Naive thymus-derived CD8-positive, alpha-beta T cell (primary cell): Measurements from ENCODE around the gene HHAT. TPM values are rescaled to one million over a fixed set of nuclear protein-coding genes. Genes with fewer than 3 reads are reported as not detected.

Experiments
- ATAC-seq, 2 donors: fragments of 150-1000 bp; cut with Tn5 transposase in 1 of 2; sonication (Bioruptor Pico), chemical (Tn5 transposase) in 1 of 2; 1 replicate in 1 of 2; 2 replicates in 1 of 2; pipeline ENCODE4 v1.10.0; 2021; ENCODE audit warnings: mild to moderate bottlenecking in 2 of 2, moderate library complexity in 2 of 2
- POLR2A ChIA-PET: fragments of 350-600 bp; sonication (Branson Sonifier 250); formaldehyde crosslinking; loops from one replicate; lab custom pipeline; 2021; ENCODE audit warnings: antibody characterized with exemption; lab: Charles Lee
- DNase-seq, 10 donors: peaks; one replicate each; pipeline versions ENCODE4 v3.0.0 to v3.0.0-alpha.2; 2020 to 2022
- H3K27ac Mint-ChIP-seq, 10 donors: one replicate each; pipeline ENCODE4 v1.8.0; 2020 to 2022; ENCODE audit warnings: mild to moderate bottlenecking in 10 of 10, mixed read lengths in 10 of 10, moderate library complexity in 4 of 10, inconsistent platforms in 1 of 10
- H3K27me3 Mint-ChIP-seq, 5 donors: one replicate each; pipeline ENCODE4 v1.8.0; 2021 to 2022; ENCODE audit warnings: mixed read lengths in 5 of 5
- H3K36me3 Mint-ChIP-seq, 3 donors: one replicate each; pipeline ENCODE4 v1.8.0; 2020 to 2022; ENCODE audit warnings: mixed read lengths in 3 of 3, mild to moderate bottlenecking in 2 of 3, inconsistent platforms in 1 of 3
- H3K4me1 Mint-ChIP-seq, 4 donors: one replicate each; pipeline ENCODE4 v1.8.0; 2021 to 2022; ENCODE audit warnings: mixed read lengths in 4 of 4
- H3K4me3 Mint-ChIP-seq, 10 donors: one replicate each; pipeline ENCODE4 v1.8.0; 2020 to 2022; ENCODE audit warnings: mild to moderate bottlenecking in 10 of 10, mixed read lengths in 10 of 10, moderate library complexity in 6 of 10, inconsistent platforms in 1 of 10
- H3K9me3 Mint-ChIP-seq, 9 donors: one replicate each; pipeline ENCODE4 v1.8.0; 2020 to 2022; ENCODE audit warnings: mixed read lengths in 9 of 9, mild to moderate bottlenecking in 3 of 9, inconsistent platforms in 1 of 9, moderate library complexity in 1 of 9
- polyA plus RNA-seq, 3 donors: library from polyadenylated mRNA; unstranded; fragments of 300-500 nt; fragmentation: Illumina TruSeq; gene quantifications; one replicate each; pipeline ENCODE4 v1.2.3, GENCODE V29; 2021
- total RNA-seq, 8 experiments: library from RNA in 2 of 8; stranded (reverse) in 2 of 8; gene quantifications; one replicate each; pipeline ENCODE4 v1.2.3 and lab custom pipeline; 2021 to 2026

The HHAT gene
- total and polyA plus RNA-seq, 5 experiments from 2014 or later = 0.74 to 1.8 (median 1.5) TPM

DNA sequence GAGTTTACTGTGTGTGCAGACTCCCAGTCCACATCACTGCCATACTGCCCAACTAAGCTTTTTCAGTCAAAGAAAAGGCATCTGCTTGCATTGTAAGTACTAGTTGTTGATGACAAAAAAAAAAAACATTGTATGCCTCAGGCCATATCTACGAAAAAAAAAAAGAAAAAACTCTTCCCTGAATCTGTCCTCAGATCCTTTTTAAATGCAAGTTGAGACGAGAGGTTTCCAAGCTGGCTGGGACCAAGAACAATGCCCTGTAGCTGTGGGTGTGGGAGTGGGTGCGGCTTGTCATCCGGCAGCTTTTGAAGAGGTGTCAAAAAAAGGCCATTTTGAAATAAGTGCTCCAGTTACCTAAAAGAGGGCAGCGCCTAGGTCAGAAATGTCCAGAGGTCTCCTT is 29.2 kb upstream of the HHAT start:
- H3K9me3 Mint-ChIP-seq = no peaks in the 10 kb centered on the region
- ATAC-seq = no peak
- DNase-seq = no peak
- no peaks in the 10 kb centered on the region for H3K4me1 Mint-ChIP-seq
- H3K27me3 Mint-ChIP-seq = peaks cover 2 to 40% (median 24%) of the 10 kb centered on the region in 5 donors
- H3K27ac Mint-ChIP-seq = peak overlapping the region in 1 of 10 donors; percentile 17
- no peaks in the 10 kb centered on the region for H3K36me3 Mint-ChIP-seq
- H3K4me3 Mint-ChIP-seq = no peak overlapping the region
- POLR2A ChIA-PET = no interaction called here

DNA sequence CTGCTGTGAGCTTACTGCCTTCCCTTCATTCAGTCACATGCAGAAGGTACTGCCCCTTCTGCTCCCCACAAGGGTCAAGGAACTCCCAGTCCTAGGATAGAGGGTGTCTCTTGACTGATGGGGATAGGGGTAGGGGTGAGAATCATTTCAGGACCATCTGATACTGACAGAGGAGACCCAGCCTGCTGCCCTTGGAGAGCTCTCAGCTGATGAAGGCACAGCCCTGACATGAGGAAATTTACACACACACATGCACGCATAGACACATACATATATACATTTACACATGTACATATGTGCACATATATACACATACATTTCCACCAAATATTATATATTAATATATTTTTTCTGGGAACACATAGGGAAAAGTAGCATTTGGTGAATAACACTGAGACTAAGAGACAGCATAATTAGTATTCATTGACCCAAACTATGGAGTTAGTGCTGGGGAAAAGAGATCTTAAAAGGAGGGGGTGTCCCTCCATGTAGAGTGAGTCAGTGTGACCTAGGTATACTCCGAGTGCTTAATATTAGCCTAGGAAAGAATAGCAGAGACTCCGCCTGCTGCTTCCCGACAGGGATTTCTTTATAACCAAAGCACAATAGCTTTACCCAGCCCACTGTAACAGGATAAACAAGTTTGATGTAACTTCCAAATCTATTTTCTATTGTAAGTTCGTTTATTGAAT is 27.6 kb upstream of the HHAT start:
- H3K27me3 Mint-ChIP-seq = peaks cover 2 to 33% (median 20%) of the 10 kb centered on the region in 5 donors
- no peak overlapping the region for H3K4me3 Mint-ChIP-seq
- no peaks in the 10 kb centered on the region for H3K4me1 Mint-ChIP-seq
- ATAC-seq = no peak
- H3K27ac Mint-ChIP-seq = no peak overlapping the region
- no peak for DNase-seq
- no peaks in the 10 kb centered on the region for H3K9me3 Mint-ChIP-seq
- no peaks in the 10 kb centered on the region for H3K36me3 Mint-ChIP-seq
- POLR2A ChIA-PET = no interaction called here

DNA sequence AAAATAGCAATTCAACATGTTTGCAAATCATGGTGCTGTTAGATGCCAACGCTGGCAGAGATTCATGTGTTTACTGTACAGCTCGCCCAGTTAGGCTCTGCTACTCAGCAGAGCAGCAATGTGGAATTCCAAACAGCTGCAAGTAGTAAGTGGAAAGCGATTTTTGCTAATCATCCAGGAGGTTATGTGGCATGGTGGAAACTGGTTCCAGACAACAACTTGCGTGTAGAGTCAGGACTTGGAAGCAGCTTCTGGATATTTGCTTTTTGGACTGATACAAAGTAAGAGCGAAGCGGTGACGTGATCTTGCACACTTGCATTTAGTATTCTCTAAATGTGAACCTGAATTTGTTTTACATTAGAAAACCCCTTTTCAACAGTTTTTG is 27.1 kb upstream of the HHAT start:
- POLR2A ChIA-PET = no interaction called here
- Mint-ChIP-seq H3K4me1 (no peaks in the 10 kb centered on the region), H3K27me3 (peaks cover 2 to 33% (median 20%) of the 10 kb centered on the region in 5 donors), H3K9me3 (no peaks in the 10 kb centered on the region), H3K27ac (no peak overlapping the region), H3K4me3 (no peak overlapping the region), H3K36me3 (no peaks in the 10 kb centered on the region)
- no peak for DNase-seq
- ATAC-seq = no peak

DNA sequence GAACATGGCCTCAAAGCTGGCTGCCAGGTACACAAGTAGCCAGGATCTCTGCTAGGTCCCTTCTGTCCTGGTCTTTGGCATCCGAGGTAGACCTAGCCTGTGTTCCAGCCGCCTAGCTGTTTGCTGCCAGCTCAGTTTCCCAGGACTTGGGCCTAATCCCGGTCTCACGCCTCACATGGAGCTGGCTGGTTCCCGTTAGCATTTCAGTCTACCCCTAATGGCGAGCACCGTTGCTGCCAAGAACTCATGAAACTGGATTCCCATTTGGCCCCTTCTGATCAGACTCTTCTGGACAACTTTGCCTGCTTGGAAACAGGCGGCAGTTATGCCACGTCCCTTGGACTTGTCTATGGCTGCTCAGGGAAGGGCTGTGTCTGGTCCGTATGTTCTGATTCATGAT is 26.2 kb upstream of the HHAT start:
- POLR2A ChIA-PET = no interaction called here
- Mint-ChIP-seq H3K9me3 (no peaks in the 10 kb centered on the region), H3K4me1 (no peaks in the 10 kb centered on the region), H3K36me3 (no peaks in the 10 kb centered on the region), H3K4me3 (no peak overlapping the region), H3K27ac (no peak overlapping the region), H3K27me3 (peaks cover 6 to 31% (median 23%) of the 10 kb centered on the region in 5 donors)
- DNase-seq (no peak), ATAC-seq (no peak)

DNA sequence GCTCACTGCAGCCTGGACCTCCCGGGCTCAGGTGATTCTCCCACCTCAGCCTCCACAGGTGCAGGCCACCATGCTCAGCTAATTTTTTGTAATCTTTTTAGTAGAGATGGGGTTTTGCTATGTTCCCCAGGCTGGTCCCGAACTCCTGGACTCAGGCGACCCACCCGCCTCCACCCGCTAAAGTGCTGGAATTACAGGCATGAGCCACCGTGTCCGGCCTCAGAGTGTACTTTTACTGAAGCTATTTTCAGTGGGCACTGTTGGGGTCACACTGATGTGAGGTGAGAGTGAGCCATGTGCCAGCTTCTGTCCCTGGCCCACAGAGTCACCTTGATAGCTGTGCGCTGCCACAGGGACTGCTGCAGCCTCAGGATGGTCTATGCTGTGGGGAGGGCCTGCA is 25.3 kb upstream of the HHAT start:
- no peaks in the 10 kb centered on the region for H3K9me3 Mint-ChIP-seq
- H3K4me1 Mint-ChIP-seq = no peaks in the 10 kb centered on the region
- no peaks in the 10 kb centered on the region for H3K36me3 Mint-ChIP-seq
- peaks cover 6 to 29% (median 20%) of the 10 kb centered on the region in 5 donors for H3K27me3 Mint-ChIP-seq
- H3K27ac Mint-ChIP-seq = no peak overlapping the region
- ATAC-seq (no peak), DNase-seq (no peak)
- no peak overlapping the region for H3K4me3 Mint-ChIP-seq
- POLR2A ChIA-PET = no interaction called here

DNA sequence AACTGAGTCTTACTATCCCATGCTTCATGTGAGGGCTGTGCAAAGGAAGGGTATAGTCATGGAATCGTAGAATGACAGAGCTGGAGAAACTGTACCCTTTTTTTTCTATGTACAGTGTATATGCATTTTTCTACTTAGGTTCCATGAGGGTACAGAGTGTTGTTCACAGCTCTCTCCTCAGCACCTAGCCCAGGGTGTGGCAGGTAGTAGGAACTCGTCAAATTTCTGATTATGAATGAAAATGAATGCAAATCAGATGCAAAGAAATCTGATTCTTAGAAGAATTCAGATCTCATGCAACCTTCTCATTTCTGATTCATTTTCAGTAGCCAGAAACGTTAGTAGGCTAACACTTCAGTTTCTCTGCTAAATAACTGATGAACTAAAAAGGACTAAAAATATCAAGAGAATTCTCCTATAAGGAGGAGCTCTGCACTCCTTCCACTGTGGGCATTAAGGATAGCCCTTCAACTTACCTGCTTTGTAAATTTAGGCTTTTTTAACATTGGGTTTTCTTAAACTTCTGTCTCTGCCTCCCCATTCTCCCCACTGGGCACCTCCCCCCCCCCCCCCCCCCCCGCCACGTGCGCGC is 18.0 kb upstream of the HHAT start:
- POLR2A ChIA-PET = no interaction called here
- H3K9me3 Mint-ChIP-seq = no peaks in the 10 kb centered on the region
- ATAC-seq (peak in 1 of 2 donors; percentile 12), DNase-seq (no peak)
- H3K27me3 Mint-ChIP-seq = peaks cover 9 to 26% (median 13%) of the 10 kb centered on the region in 5 donors
- H3K36me3 Mint-ChIP-seq = no peaks in the 10 kb centered on the region
- H3K27ac Mint-ChIP-seq = peak overlapping the region in 4 of 10 donors; percentile 27 to 89 (median 72)
- H3K4me3 Mint-ChIP-seq = peak overlapping the region in 8 of 10 donors; percentile 77 to 94 (median 90)
- H3K4me1 Mint-ChIP-seq = peaks cover 4 to 8% (median 5%) of the 10 kb centered on the region in 4 donors

DNA sequence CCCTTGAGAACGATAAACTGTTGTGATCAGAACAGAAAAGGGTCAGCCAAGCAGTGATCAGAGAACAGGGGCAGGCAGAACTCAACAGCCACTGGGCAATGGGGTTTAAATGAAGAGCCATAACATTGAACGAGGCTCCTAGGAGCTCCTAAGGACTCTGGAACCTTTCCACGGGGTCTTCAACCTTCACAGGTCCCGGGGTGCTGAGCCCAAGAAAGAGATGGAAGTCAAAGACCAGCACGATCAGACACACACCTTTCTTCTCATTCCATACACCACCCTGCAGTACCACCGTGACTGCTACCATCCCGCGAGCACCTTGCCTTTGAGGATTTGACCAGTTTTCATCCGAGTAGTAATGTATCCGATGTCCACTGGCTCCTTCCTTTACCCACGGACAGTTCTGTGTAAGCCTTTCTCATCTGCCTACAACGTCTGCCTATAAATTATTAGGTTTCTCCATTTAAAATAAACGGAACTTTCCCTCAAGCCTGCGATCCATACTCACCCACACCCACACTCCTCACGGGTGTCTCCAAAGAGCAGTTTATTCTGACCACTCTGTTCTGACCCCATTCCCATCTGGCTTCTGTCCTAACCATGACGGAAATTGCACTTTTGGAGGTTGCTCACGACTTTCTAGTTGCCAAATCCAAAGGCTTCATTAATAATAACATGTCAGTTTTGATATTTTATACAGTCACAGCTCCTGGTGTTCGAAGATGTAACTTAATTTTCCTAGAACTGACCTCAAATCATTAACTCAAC is 16.8 kb upstream of the HHAT start:
- Mint-ChIP-seq H3K27me3 (peaks cover 9 to 25% (median 13%) of the 10 kb centered on the region in 5 donors), H3K9me3 (no peaks in the 10 kb centered on the region), H3K4me3 (peak overlapping the region; percentile 58 to 94 (median 90)), H3K36me3 (no peaks in the 10 kb centered on the region), H3K27ac (peak overlapping the region in 4 of 10 donors; percentile 26 to 58 (median 28)), H3K4me1 (peaks cover 4 to 8% (median 5%) of the 10 kb centered on the region in 4 donors)
- POLR2A ChIA-PET = no interaction called here
- no peak for DNase-seq
- no peak for ATAC-seq

DNA sequence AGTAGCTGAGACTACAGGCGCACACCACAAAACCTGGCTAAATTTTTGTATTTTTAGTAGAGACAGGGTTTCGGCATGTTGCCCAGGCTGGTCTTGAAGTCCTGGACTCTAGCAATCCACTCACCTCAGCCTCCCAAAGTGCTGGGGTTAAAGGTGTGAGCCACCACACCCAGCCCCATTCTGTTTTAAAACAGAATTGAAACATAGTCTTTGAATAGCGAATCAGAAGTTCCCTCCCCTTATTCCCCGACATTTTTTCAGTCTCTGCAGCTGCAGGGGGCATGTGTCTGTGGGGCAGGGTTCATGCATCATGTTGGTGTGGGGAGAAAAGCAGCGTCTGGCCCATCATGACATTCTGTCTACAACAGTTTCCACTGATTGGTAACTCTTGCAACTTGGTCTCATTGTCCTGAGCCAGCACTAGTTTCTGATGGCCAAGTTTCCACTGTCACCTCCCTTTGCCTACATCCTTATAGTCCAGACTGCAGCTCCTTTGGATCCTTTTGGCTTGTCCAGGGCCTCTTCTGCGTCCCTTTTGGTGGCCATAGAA is 15.6 kb upstream of the HHAT start:
- ATAC-seq = no peak
- peak overlapping the region in 1 of 10 donors; percentile 4 for H3K27ac Mint-ChIP-seq
- POLR2A ChIA-PET = no interaction called here
- peaks cover 4 to 8% (median 5%) of the 10 kb centered on the region in 4 donors for H3K4me1 Mint-ChIP-seq
- H3K27me3 Mint-ChIP-seq = peaks cover 5 to 15% (median 8%) of the 10 kb centered on the region in 5 donors
- no peak for DNase-seq
- H3K9me3 Mint-ChIP-seq = no peaks in the 10 kb centered on the region
- H3K4me3 Mint-ChIP-seq = no peak overlapping the region
- no peaks in the 10 kb centered on the region for H3K36me3 Mint-ChIP-seq

DNA sequence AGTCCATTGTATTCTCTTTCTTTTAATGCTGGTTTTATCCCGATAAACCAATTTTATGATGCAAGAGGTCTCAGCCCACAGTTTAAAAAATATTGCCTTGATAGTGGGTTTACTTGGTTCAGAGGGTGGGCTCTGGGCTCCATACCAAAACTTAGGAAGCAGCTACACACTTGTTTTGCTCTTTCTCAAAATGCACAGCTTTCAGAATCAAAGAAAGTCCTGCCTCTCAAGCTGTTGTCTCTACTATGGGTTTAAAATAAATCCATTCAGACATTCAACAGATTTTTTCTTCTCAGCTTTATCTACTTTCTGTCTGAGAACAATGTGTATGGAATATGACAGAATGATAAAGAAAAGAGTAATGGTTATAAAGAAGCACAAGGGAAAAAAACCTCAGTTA is 14.8 kb upstream of the HHAT start:
- no peaks in the 10 kb centered on the region for H3K36me3 Mint-ChIP-seq
- POLR2A ChIA-PET = no interaction called here
- H3K27me3 Mint-ChIP-seq = peaks cover 4 to 17% (median 7%) of the 10 kb centered on the region in 5 donors
- no peak for DNase-seq
- no peak overlapping the region for H3K4me3 Mint-ChIP-seq
- no peak overlapping the region for H3K27ac Mint-ChIP-seq
- H3K4me1 Mint-ChIP-seq = peaks cover 4 to 8% (median 5%) of the 10 kb centered on the region in 4 donors
- no peak for ATAC-seq
- H3K9me3 Mint-ChIP-seq = no peaks in the 10 kb centered on the region

DNA sequence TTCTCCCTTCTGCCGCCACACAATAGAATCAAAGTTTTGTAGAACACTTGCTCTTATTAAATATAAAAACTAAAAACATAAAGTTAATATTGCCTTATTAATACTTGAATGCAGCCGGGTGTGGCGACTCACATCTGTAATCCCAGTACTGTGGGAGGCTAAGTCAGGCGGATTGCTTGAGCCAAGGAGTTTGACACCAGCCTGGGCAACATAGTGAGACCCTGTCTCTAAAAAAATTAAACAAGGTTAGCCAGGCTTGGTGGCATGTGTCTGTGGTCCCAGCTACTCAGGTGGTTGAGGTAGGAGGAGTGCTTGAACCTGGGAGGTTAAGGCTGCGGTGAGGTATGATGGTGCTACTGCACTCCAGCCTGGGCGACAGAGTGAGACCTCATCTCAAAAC is 13.2 kb upstream of the HHAT start:
- H3K9me3 Mint-ChIP-seq = no peaks in the 10 kb centered on the region
- POLR2A ChIA-PET = no interaction called here
- H3K4me3 Mint-ChIP-seq = no peak overlapping the region
- no peaks in the 10 kb centered on the region for H3K36me3 Mint-ChIP-seq
- peaks cover 3 to 8% (median 5%) of the 10 kb centered on the region in 4 donors for H3K4me1 Mint-ChIP-seq
- ATAC-seq (no peak), DNase-seq (no peak)
- H3K27ac Mint-ChIP-seq = no peak overlapping the region
- peaks cover 0 to 12% (median 1%) of the 10 kb centered on the region in 5 donors for H3K27me3 Mint-ChIP-seq

DNA sequence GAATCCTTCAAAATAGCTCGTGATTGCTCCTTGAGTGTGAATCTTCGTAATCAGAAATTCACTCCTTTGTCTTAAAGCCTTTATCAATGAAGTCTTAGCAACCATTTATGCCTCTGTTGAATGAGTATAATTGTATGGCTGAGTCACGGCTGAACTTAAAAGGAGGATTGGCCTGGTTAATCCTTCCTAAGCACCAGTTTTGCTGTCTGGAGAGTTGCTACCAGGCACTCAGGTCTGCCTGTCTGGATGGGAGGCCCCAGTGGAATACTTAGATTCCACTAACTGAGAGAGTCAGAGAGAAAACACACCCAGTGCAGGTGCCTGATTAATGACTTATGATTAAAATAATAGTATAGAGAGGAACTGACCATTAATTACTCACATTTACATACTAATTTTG is 7.6 kb upstream of the HHAT start:
- ATAC-seq (no peak), DNase-seq (no peak)
- H3K27ac Mint-ChIP-seq = no peak overlapping the region
- POLR2A ChIA-PET = no interaction called here
- peaks cover 0 to 11% (median 6%) of the 10 kb centered on the region in 9 donors for H3K9me3 Mint-ChIP-seq
- H3K4me1 Mint-ChIP-seq = no peaks in the 10 kb centered on the region
- H3K27me3 Mint-ChIP-seq = peaks cover 0 to 15% (median 10%) of the 10 kb centered on the region in 5 donors
- no peak overlapping the region for H3K4me3 Mint-ChIP-seq
- peaks cover 0 to 8% (median 0%) of the 10 kb centered on the region in 3 donors for H3K36me3 Mint-ChIP-seq

DNA sequence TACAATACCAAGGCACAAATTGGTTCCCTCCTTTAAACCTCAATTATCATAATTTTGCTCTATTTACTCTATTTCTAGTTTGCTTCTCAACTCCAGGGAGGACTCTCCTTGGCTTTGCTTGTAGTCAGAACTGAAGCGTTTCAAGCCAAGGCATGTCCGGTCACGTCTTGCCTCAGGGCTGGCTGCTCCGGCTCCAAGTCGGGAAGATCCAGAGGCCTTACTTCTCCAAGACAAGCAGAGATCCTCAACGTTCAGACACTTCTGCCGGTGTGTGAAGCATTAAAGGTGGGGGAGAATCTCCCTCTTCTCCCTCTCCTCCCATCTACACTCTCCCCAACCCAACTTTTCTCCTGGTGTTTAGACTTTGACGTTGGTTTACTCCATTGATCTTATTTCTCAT is 7.2 kb upstream of the HHAT start:
- Mint-ChIP-seq H3K4me3 (no peak overlapping the region), H3K36me3 (peaks cover 0 to 8% (median 0%) of the 10 kb centered on the region in 3 donors), H3K4me1 (no peaks in the 10 kb centered on the region), H3K27ac (peak overlapping the region in 1 of 10 donors; percentile 46), H3K9me3 (peaks cover 0 to 13% (median 6%) of the 10 kb centered on the region in 9 donors), H3K27me3 (peaks cover 0 to 15% (median 10%) of the 10 kb centered on the region in 5 donors)
- POLR2A ChIA-PET = no interaction called here
- ATAC-seq (no peak), DNase-seq (no peak)
